HepG2 (cell line): Measurements from ENCODE around the gene PDE4D. TPM values are rescaled to one million over a fixed set of nuclear protein-coding genes. Genes with fewer than 3 reads are reported as not detected.

Experiments
- ATAC-seq: fragments of 200-7000 bp; cut with Tn5 transposase; 3 replicates; pipeline ENCODE4 v1.9.1; 2020; ENCODE audit warnings: mild to moderate bottlenecking, moderate library complexity
- BruUV-seq: library from RNA; stranded (reverse); fragments of 400-500 nt; replicated peaks from 2 replicates; lab custom pipeline; 2021; lab: Mats Ljungman, UMichigan
- CTCF ChIA-PET: fragments of 300-600 bp; formaldehyde crosslinking; extraction: SDS; loops from one replicate; lab custom pipeline; 2021; ENCODE audit warnings: low total read pairs, inconsistent platforms, low intra/inter-chr PET ratio; lab: Yijun Ruan, JAX
- POLR2A ChIA-PET: fragments of 350-600 bp; sonication (Branson Sonifier 250); formaldehyde crosslinking; loops from one replicate; lab custom pipeline; 2020; ENCODE audit warnings: antibody characterized with exemption, inconsistent platforms; lab: Yijun Ruan, JAX
- DNase-seq: peaks from one replicate; pipeline ENCODE4 v3.0.0-alpha.2; 2015; ENCODE audit warnings: low spot score
- FAIRE-seq: peaks from 3 replicates; lab custom pipeline; 2011; peaks lifted over from hg19 to GRCh38; lab: Jason Lieb, UNC
- H2AFZ ChIP-seq: one replicate; pipeline ENCODE4 v1.6.1; 2011; ENCODE audit warnings: low read length, inconsistent platforms
- H3K27ac ChIP-seq: fragments of 300-600 bp; 3 replicates; pipeline ENCODE4 v1.8.0; 2011; ENCODE audit warnings: mixed run types, mild to moderate bottlenecking, mixed read lengths, low read length, inconsistent platforms; ENCODE audit not compliant: insufficient read depth; ENCODE audit errors: extremely low read length
- H3K27me3 ChIP-seq, 2 experiments: fragments of 200-600 bp in 1 of 2; 2 replicates in 1 of 2; 3 replicates in 1 of 2; pipeline versions ENCODE4 v1.6.0 to v1.8.0; 2011; ENCODE audit warnings: low read length in 2 of 2, mild to moderate bottlenecking in 2 of 2, moderate library complexity in 2 of 2, inconsistent platforms in 1 of 2; ENCODE audit not compliant: insufficient read depth in 2 of 2, control insufficient read depth in 1 of 2
- H3K36me3 ChIP-seq, 2 experiments: fragments of 200-600 bp in 1 of 2; replicated peaks in 1 of 2; 2 replicates in 1 of 2; 3 replicates in 1 of 2; pipeline versions ENCODE4 v1.5.1 to v1.8.0; 2011; ENCODE audit warnings: low read length in 2 of 2, inconsistent platforms in 1 of 2; ENCODE audit not compliant: insufficient read depth in 2 of 2, control insufficient read depth in 1 of 2
- H3K4me1 ChIP-seq: 2 replicates; pipeline ENCODE4 v1.5.1; 2012; ENCODE audit warnings: low read length, inconsistent platforms; ENCODE audit not compliant: insufficient read depth
- H3K4me2 ChIP-seq: 2 replicates; pipeline ENCODE4 v1.6.0; 2011; ENCODE audit warnings: low read depth, low read length, inconsistent platforms
- H3K4me3 ChIP-seq, 3 experiments: fragments of 200-600 bp in 1 of 3; sonication (generic), shearing (Covaris generic) in 1 of 3; replicated peaks in 1 of 3; 2 replicates each; pipeline ENCODE4 v1.5.1; 2011 to 2016; ENCODE audit warnings: low read length in 3 of 3, inconsistent platforms in 2 of 3, low read depth in 2 of 3, mild to moderate bottlenecking in 2 of 3, control low read depth in 1 of 3, mixed read lengths in 1 of 3; ENCODE audit not compliant: insufficient read depth in 1 of 3
- H3K79me2 ChIP-seq: one replicate; pipeline ENCODE4 v1.6.1; 2011; ENCODE audit warnings: low read length, inconsistent platforms; ENCODE audit not compliant: insufficient read depth
- H3K9ac ChIP-seq: 2 replicates; pipeline ENCODE4 v1.6.0; 2011; ENCODE audit warnings: mild to moderate bottlenecking, low read depth, low read length, inconsistent platforms; ENCODE audit not compliant: insufficient read depth
- H3K9me3 ChIP-seq: 2 replicates; pipeline ENCODE4 v1.5.1; 2012; ENCODE audit warnings: mild to moderate bottlenecking, low read length
- H4K20me1 ChIP-seq: 2 replicates; pipeline ENCODE4 v1.6.0; 2011; ENCODE audit warnings: inconsistent platforms, mild to moderate bottlenecking, low read length, moderate library complexity; ENCODE audit not compliant: insufficient read depth
- FOXA1 ChIP-seq, 2 experiments: fragments of 450-650 bp in 1 of 2; sonication (generic) in 1 of 2; formaldehyde crosslinking in 1 of 2; IDR thresholded peaks; 2 replicates each; pipeline versions ENCODE4 v1.4.0 to v1.6.1; 2016 to 2020; ENCODE audit warnings: missing genetic modification reagents in 1 of 2
- GTF3A ChIP-seq: sonication (generic); formaldehyde crosslinking; conservative IDR thresholded peaks from 2 replicates; pipeline ENCODE4 v1.4.0; 2020; ENCODE audit warnings: mild to moderate bottlenecking, missing genetic modification reagents
- KAT7 ChIP-seq: IDR thresholded peaks from 2 replicates; pipeline ENCODE4 v1.6.1; 2018; ENCODE audit warnings: borderline replicate concordance, missing compliant biosample characterization
- KLF11 ChIP-seq: IDR thresholded peaks from 2 replicates; pipeline ENCODE4 v1.6.1; 2016; ENCODE audit warnings: missing compliant biosample characterization
- NFYC ChIP-seq: IDR thresholded peaks from 2 replicates; pipeline ENCODE4 v1.6.1; 2016; ENCODE audit warnings: missing genetic modification reagents, missing compliant biosample characterization
- TEAD3 ChIP-seq: optimal IDR thresholded peaks from 2 replicates; pipeline ENCODE3; 2016; ENCODE audit warnings: borderline replicate concordance
- TIGD3 ChIP-seq: sonication (generic); formaldehyde crosslinking; IDR thresholded peaks from 2 replicates; pipeline ENCODE4 v1.5.1; 2020; ENCODE audit warnings: mild to moderate bottlenecking, missing genetic modification reagents, borderline replicate concordance
- ZBTB46 ChIP-seq: sonication (generic); formaldehyde crosslinking; IDR thresholded peaks from 2 replicates; pipeline ENCODE4 v1.4.0; 2020; ENCODE audit warnings: mild to moderate bottlenecking, missing genetic modification reagents, borderline replicate concordance
- ZNF121 ChIP-seq: sonication (generic); formaldehyde crosslinking; IDR thresholded peaks from 2 replicates; pipeline ENCODE4 v1.5.0; 2020; ENCODE audit warnings: mild to moderate bottlenecking, missing genetic modification reagents
- ZNF18 ChIP-seq: sonication (generic); formaldehyde crosslinking; IDR thresholded peaks from 2 replicates; pipeline ENCODE4 v1.8.0; 2022; ENCODE audit warnings: mild to moderate bottlenecking, missing genetic modification reagents; ENCODE audit not compliant: insufficient replicate concordance
- ZNF260 ChIP-seq: sonication (generic); formaldehyde crosslinking; IDR thresholded peaks from 2 replicates; pipeline ENCODE4 v1.4.0; 2020; ENCODE audit warnings: missing genetic modification reagents, low read depth, mild to moderate bottlenecking, borderline replicate concordance
- ZNF343 ChIP-seq: sonication (generic); formaldehyde crosslinking; IDR thresholded peaks from 2 replicates; pipeline ENCODE4 v1.4.0; 2020; ENCODE audit warnings: mild to moderate bottlenecking, missing genetic modification reagents
- ZNF468 ChIP-seq: sonication (generic); formaldehyde crosslinking; IDR thresholded peaks from 2 replicates; pipeline ENCODE4 v1.8.0; 2022; ENCODE audit warnings: mild to moderate bottlenecking, moderate library complexity, missing genetic modification reagents
- WGBS: methylation state at CpG from one replicate; pipeline ENCODE4 v1.1.6; 2017; ENCODE audit warnings: low lambda C conversion rate; 5-methylcytosine and 5-hydroxymethylcytosine counted together
- in situ Hi-C: cut with HindIII; loops from 2 replicates; pipeline ENCODE4 v1.10.0; 2017; ENCODE audit warnings: low pct_unique_long_range_greater_than_20kb; ENCODE audit not compliant: extremely low pct_ligation_motif_present
- intact Hi-C: fragments of 100-400 bp; cut with micrococcal nuclease; formaldehyde crosslinking; loops from one replicate; pipeline ENCODE4 v1.10.0; 2022; ENCODE audit not compliant: unreplicated experiment
- polyA plus RNA-seq, 8 experiments: library from polyadenylated mRNA; depleted of rRNA in 3 of 8; stranded (reverse) in 7 of 8; unstranded in 1 of 8; fragments of >200 nt; fragmentation: Illumina TruSeq in 4 of 8; extraction: Trizol in 4 of 8; gene quantifications; 2 replicates each; pipeline versions ENCODE4 v1.2.1 to v1.2.3, GENCODE V29; 2011 to 2016; ENCODE audit warnings: low read depth in 4 of 8, missing spikeins in 1 of 8, mixed read lengths in 1 of 8; ENCODE audit not compliant: insufficient read depth in 1 of 8
- total RNA-seq, 5 experiments: library from RNA; depleted of rRNA; stranded (reverse); fragments of >200 nt; fragmentation: Illumina TruSeq; extraction: Trizol; gene quantifications; 2 replicates each; pipeline ENCODE4 v1.2.3, GENCODE V29; 2016; ENCODE audit warnings: low read depth in 1 of 5

PDE4D gene
- total and polyA plus RNA-seq, 2 of the 13 experiments (the other 11 are each of a cell fraction or from before 2014, with no cell fraction given): 7.0 to 12.2 TPM

DNA sequence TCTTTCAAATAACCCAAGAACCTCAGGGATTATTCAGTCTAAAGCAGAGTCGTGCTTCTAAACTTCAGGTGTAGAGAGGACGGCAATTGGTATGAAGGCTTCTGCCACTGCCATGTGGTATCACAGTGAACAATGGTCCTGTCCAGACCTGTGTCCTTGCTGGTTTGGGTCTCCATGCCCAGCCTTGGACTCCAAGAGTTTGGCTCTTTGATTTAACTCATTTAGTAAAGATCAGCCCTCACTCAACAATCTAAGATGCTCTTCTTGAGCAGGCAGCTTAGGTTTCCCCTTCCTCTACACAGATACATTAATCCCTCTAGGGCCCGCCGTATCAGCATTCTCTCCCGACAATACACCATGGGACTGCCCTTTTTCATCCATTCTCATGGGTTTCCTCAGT is 792.7 kb downstream of the PDE4D start:
- CTCF ChIA-PET: no interaction called here
- no peak overlapping the region for H3K27ac ChIP-seq
- no peak for FAIRE-seq

DNA sequence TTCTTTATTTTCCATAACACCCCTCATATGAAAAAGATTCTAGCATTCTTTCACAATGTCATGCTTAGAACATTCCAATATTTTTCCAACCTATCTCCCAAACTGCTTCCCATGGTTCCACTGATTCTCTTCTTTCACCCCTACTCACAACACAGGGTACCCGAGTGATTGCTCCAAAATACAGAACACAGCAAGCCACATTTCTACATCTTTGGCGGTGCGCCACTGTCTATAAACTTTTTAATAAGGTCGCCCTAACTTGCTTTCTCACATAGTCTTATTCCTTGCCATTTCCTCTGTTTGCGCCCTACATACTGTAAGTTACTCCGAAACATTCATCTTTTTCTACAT is 793.6 kb downstream of the PDE4D start:
- no peak for FAIRE-seq
- 0 out of 2 replicates have a peak, but pooled peaks cover 9% of the 10 kb centered on the region for H3K4me1 ChIP-seq
- intact Hi-C loops: no loop called here
- TF ChIP-seq ZNF18 (CRISPR knock-in tag) (no peak), KLF11 (CRISPR knock-in tag) (no peak), GTF3A (no peak), ZNF343 (no peak), FOXA1 (IDR thresholded peaks at IDR 0.05) (no peak), FOXA1 (CRISPR knock-in tag; IDR thresholded peaks at IDR 0.05) (no peak), NFYC (CRISPR knock-in tag) (no peak), TEAD3 (CRISPR knock-in tag) (no peak), ZNF260 (no peak), KAT7 (CRISPR knock-in tag) (no peak), ZNF468 (CRISPR knock-in tag) (no peak), ZNF121 (CRISPR knock-in tag) (no peak), TIGD3 (no peak)

More for the DNA sequence above, 792.7 kb downstream of the PDE4D start:
- no peaks in the 10 kb centered on the region for H3K36me3 ChIP-seq
- no peaks in the 10 kb centered on the region for H3K79me2 ChIP-seq
- H4K20me1 ChIP-seq: no peaks in the 10 kb centered on the region
- intact Hi-C loops (no loop called here), in situ Hi-C loops (no loop called here)
- WGBS: 63% methylated on average over 5 of the region's 5 CpGs
- H2AFZ ChIP-seq: no peak overlapping the region
- no peak overlapping the region for H3K9ac ChIP-seq
- no peak for TF ChIP-seq ZBTB46 (CRISPR knock-in tag)
- no peaks in the 10 kb centered on the region; a peak in 1 of 5 replicates for H3K27me3 ChIP-seq
- POLR2A ChIA-PET: no interaction called here
- no peak overlapping the region for H3K4me2 ChIP-seq
- H3K4me1 ChIP-seq: 0 out of 2 replicates have a peak, but pooled peaks cover 9% of the 10 kb centered on the region
- DNase-seq (no peak), ATAC-seq (no peak)
- BruUV-seq: no TSS peak
- H3K9me3 ChIP-seq: no peaks in the 10 kb centered on the region
- H3K4me3 ChIP-seq: no peak overlapping the region

More for the DNA sequence above, 793.6 kb downstream of the PDE4D start:
- Histone ChIP-seq H3K27me3 (no peaks in the 10 kb centered on the region; a peak in 1 of 5 replicates), H4K20me1 (no peaks in the 10 kb centered on the region), H3K79me2 (no peaks in the 10 kb centered on the region), H3K9me3 (no peaks in the 10 kb centered on the region), H3K27ac (no peak overlapping the region), H2AFZ (no peak overlapping the region), H3K4me2 (no peak overlapping the region), H3K4me3 (no peak overlapping the region), H3K36me3 (no peaks in the 10 kb centered on the region), H3K9ac (no peak overlapping the region)
- in situ Hi-C loops: no loop called here
- no peak for DNase-seq
- BruUV-seq: no TSS peak
- 82% methylated on average over 6 of the region's 6 CpGs for WGBS
- ChIA-PET POLR2A (no interaction called here), CTCF (no interaction called here)
- ATAC-seq: no peak
